Endothelial cell (in vitro differentiated cells): ENCODE measurements around the gene RIPK4. TPM values are rescaled to one million over a fixed set of nuclear protein-coding genes. Genes with fewer than 3 reads are reported as not detected.

Source experiments
- DNase-seq: peaks from one replicate; pipeline ENCODE4 v3.0.0; 2021; ENCODE audit warnings: low spot score
- H3K27ac Mint-ChIP-seq: one replicate; pipeline ENCODE4 v1.8.0; 2021; ENCODE audit warnings: mixed read lengths, inconsistent platforms; ENCODE audit not compliant: unreplicated experiment
- H3K27me3 Mint-ChIP-seq: one replicate; pipeline ENCODE4 v1.8.0; 2021; ENCODE audit warnings: mild to moderate bottlenecking, moderate library complexity, mixed read lengths, inconsistent platforms; ENCODE audit not compliant: unreplicated experiment
- H3K36me3 Mint-ChIP-seq: one replicate; pipeline ENCODE4 v1.8.0; 2021; ENCODE audit warnings: mild to moderate bottlenecking, low read depth, mixed read lengths, inconsistent platforms; ENCODE audit not compliant: unreplicated experiment
- H3K4me1 Mint-ChIP-seq: one replicate; pipeline ENCODE4 v1.8.0; 2021; ENCODE audit warnings: mild to moderate bottlenecking, mixed read lengths, inconsistent platforms; ENCODE audit not compliant: unreplicated experiment
- H3K4me3 Mint-ChIP-seq: one replicate; pipeline ENCODE4 v1.8.0; 2021; ENCODE audit warnings: mild to moderate bottlenecking, mixed read lengths, inconsistent platforms; ENCODE audit not compliant: unreplicated experiment
- H3K9me3 Mint-ChIP-seq: one replicate; pipeline ENCODE4 v1.8.0; 2021; ENCODE audit warnings: mixed read lengths, inconsistent platforms; ENCODE audit not compliant: unreplicated experiment
- total RNA-seq: library from RNA; stranded (reverse); fragmentation: NEBNext Ultra II Directional; extraction: Animal tissue kit (Norgen Biotek cat#: 25700); gene quantifications from one replicate; pipeline ENCODE4 v1.2.1, GENCODE V29; 2021; ENCODE audit not compliant: unreplicated experiment
- TF ChIP-seq, protein P1 (sequence below): fragments of 200-600 bp; sonication (generic); IDR thresholded peaks from one replicate; pipeline ENCODE4 v1.5.0; 2021; ENCODE audit warnings: antibody characterized with exemption; ENCODE audit not compliant: unreplicated experiment

RIPK4 gene
- total RNA-seq, 1 donor from 2014 or later: 9.6 TPM

GRCh38 chr21:41780337-41781049, 13.6 kb upstream of the RIPK4 start:
- Mint-ChIP-seq H3K27me3 (peaks cover 4% of the 10 kb centered on the region), H3K36me3 (no peaks in the 10 kb centered on the region), H3K4me1 (peaks cover 8% of the 10 kb centered on the region), H3K4me3 (no peak overlapping the region), H3K9me3 (no peaks in the 10 kb centered on the region), H3K27ac (no peak overlapping the region)
- DNase-seq: no peak
- TF ChIP-seq, protein P1, sequence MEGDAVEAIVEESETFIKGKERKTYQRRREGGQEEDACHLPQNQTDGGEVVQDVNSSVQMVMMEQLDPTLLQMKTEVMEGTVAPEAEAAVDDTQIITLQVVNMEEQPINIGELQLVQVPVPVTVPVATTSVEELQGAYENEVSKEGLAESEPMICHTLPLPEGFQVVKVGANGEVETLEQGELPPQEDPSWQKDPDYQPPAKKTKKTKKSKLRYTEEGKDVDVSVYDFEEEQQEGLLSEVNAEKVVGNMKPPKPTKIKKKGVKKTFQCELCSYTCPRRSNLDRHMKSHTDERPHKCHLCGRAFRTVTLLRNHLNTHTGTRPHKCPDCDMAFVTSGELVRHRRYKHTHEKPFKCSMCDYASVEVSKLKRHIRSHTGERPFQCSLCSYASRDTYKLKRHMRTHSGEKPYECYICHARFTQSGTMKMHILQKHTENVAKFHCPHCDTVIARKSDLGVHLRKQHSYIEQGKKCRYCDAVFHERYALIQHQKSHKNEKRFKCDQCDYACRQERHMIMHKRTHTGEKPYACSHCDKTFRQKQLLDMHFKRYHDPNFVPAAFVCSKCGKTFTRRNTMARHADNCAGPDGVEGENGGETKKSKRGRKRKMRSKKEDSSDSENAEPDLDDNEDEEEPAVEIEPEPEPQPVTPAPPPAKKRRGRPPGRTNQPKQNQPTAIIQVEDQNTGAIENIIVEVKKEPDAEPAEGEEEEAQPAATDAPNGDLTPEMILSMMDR: no peak

- TF ChIP-seq, protein P1: no peak
- Mint-ChIP-seq H3K4me1 (peaks cover 8% of the 10 kb centered on the region), H3K36me3 (no peaks in the 10 kb centered on the region), H3K4me3 (no peak overlapping the region), H3K27ac (no peak overlapping the region), H3K9me3 (no peaks in the 10 kb centered on the region), H3K27me3 (peaks cover 4% of the 10 kb centered on the region)
- no peak for DNase-seq
These were observed 12.8 kb upstream of the RIPK4 start for GRCh38 chr21:41779659-41780058.

DNA sequence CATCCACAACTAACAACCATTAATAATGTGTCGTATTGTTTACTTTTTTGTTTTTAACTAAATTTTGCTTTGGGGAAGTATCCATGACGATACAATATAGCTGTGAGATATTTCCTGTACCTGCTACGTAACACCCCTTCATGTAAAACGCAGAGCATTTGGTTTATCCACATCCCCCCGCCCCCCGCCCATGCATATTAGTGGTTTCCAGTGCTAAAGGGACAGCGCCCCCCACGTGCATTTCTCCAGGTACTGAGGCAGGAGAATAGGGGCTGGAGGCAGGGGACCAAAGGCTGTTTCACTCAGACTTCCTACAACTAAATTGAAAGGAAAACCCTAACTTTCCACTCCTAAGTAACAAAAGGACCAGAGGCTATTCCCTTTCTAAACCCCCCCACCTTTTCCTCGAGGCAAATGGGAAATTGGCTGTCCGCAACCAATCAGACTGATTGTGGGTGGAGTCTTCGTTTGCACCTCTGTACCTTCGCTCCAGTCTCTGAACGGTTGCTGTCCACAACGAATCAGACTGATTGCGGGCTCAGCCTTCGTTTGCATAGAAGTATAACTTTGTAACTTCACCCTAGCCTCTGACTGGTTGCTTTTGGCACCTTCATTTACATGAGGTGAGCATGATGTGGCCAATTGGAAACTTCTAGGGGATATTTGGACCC, 12.2 kb upstream of the RIPK4 start:
- H3K9me3 Mint-ChIP-seq: no peaks in the 10 kb centered on the region
- no peak overlapping the region for H3K4me3 Mint-ChIP-seq
- peaks cover 4% of the 10 kb centered on the region for H3K36me3 Mint-ChIP-seq
- H3K27me3 Mint-ChIP-seq: peaks cover 4% of the 10 kb centered on the region
- peak overlapping the region; percentile 33 for H3K27ac Mint-ChIP-seq
- H3K4me1 Mint-ChIP-seq: peaks cover 8% of the 10 kb centered on the region
- no peak for DNase-seq
- TF ChIP-seq, protein P1: no peak

DNA sequence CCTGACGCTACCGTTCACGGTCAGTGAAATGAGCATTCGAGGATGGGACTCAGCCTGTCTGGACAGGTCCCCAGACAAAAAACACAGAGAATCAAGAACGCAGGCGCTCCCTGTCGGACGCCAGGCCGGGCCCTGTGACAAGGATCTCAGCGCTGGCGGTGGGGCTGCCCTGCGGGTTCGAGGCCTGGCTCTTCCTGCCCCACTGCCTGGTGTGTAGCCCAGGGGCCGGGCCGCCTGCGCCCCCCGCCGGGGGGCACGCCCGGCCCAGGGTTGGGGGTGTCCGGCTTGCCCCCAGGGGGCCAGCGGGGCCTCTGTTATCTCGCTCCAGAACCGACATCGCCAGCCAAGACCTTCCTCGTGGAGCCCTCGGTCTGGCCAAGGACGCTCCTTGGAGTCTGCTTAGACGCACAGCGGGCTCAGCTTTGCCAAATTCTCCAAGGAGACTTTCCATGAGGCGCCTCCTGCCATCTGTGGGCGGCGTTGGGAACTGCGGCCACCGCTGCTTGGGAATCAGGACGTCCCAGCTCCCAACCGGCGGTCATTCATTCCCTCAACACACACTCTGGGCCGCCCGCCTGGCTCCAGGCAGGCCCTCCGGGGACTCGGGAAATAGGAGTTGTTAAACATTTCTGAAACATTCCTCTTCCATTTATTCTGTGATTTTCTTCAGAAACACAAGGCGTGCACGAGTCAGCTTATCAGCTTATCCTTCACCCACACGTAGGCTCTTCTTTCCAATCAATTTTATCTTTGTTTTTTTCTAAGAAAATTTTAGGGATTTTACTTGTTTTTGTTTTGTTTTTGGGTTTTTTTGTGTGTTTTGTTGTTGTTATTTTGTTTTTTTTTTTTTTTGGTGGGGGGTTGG, 11.3 kb upstream of the RIPK4 start:
- Mint-ChIP-seq H3K27ac (no peak overlapping the region), H3K27me3 (peaks cover 4% of the 10 kb centered on the region), H3K4me3 (no peak overlapping the region), H3K36me3 (peaks cover 4% of the 10 kb centered on the region), H3K4me1 (peaks cover 8% of the 10 kb centered on the region), H3K9me3 (no peaks in the 10 kb centered on the region)
- peak; percentile 95 for DNase-seq
- TF ChIP-seq, protein P1: peak; percentile 80
